Thyroid gland (tissue), 4 donors: ENCODE measurements around the gene OXLD1. TPM values are rescaled to one million over a fixed set of nuclear protein-coding genes. Genes with fewer than 3 reads are reported as not detected.

ENCODE experiments used
- DNase-seq, 2 donors: peaks; one replicate each; pipeline ENCODE4 v3.0.0-alpha.2; 2019
- H3K27ac ChIP-seq, 3 donors: fragments of 200-600 bp; sonication (generic); 1 replicate in 2 of 3; 2 replicates in 1 of 3; pipeline ENCODE4 v1.5.1; 2016 to 2019; ENCODE audit warnings: mild to moderate bottlenecking in 1 of 3, moderate library complexity in 1 of 3
- H3K27me3 ChIP-seq: fragments of 200-600 bp; sonication (generic); one replicate; pipeline ENCODE4 v1.5.1; 2019
- H3K36me3 ChIP-seq, 2 donors: fragments of 200-600 bp; sonication (generic); one replicate each; pipeline ENCODE4 v1.5.1; 2016 to 2019
- H3K4me1 ChIP-seq, 2 donors: fragments of 200-600 bp; sonication (generic); one replicate each; pipeline ENCODE4 v1.5.1; 2017 to 2019
- H3K4me3 ChIP-seq, 3 donors: fragments of 200-600 bp; sonication (generic); replicated peaks in 1 of 3; 1 replicate in 2 of 3; 2 replicates in 1 of 3; pipeline ENCODE4 v1.5.1; 2016; ENCODE audit warnings: mild to moderate bottlenecking in 1 of 3
- H3K9me3 ChIP-seq: fragments of 200-600 bp; sonication (generic); one replicate; pipeline ENCODE4 v1.5.1; 2017
- CTCF ChIP-seq, 6 experiments: fragments of 200-600 bp in 3 of 6; fragments of 450-650 bp in 3 of 6; sonication (generic) in 3 of 6; IDR thresholded peaks; one replicate each; pipeline ENCODE4 v1.5.1; 2016 to 2019; ENCODE audit warnings: antibody characterized with exemption in 6 of 6, mild to moderate bottlenecking in 2 of 6, inconsistent platforms in 1 of 6, moderate library complexity in 1 of 6
- POLR2A ChIP-seq, 2 donors: fragments of 450-650 bp; IDR thresholded peaks; one replicate each; pipeline ENCODE4 v1.6.1; 2017; ENCODE audit warnings: antibody characterized with exemption in 2 of 2, mild to moderate bottlenecking in 2 of 2, moderate library complexity in 1 of 2
- WGBS, 2 donors: methylation state at CpG; one replicate each; pipeline ENCODE4 v1.1.5; 2017; 5-methylcytosine and 5-hydroxymethylcytosine counted together
- intact Hi-C: fragments of 100-400 bp; cut with DNase I; formaldehyde crosslinking; loops from one replicate; pipeline ENCODE4 v1.15.1; 2023
- microRNA-seq: library from miRNA; unstranded; fragments of <30 nt; microRNA quantifications from one replicate; pipeline ENCODE4, GENCODE V29; 2016
- small RNA-seq: library from RNA; depleted of rRNA; stranded (forward); fragments of <200 nt; gene quantifications from one replicate; pipeline ENCODE3, GENCODE V24; 2016
- total RNA-seq, 4 donors: library from RNA; depleted of rRNA; stranded (reverse); fragments of >200 nt; gene quantifications; one replicate each; pipeline ENCODE4 v1.2.3, GENCODE V29; 2016

OXLD1 gene
- total RNA-seq, 4 donors from 2014 or later = 20.5 to 46.3 (median 34.2) TPM

GRCh38 chr17:81615401-81615930 is 50.9 kb downstream of the OXLD1 start:
- Histone ChIP-seq H3K27ac (no peak overlapping the region), H3K36me3 (peaks cover 5 to 9% of the 10 kb centered on the region in 2 donors)

More at GRCh38 chr17:81615401-81615930, 50.9 kb downstream of the OXLD1 start:
- intact Hi-C loops = no loop called here
- H3K4me3 ChIP-seq = no peak overlapping the region
- TF ChIP-seq CTCF (IDR thresholded peaks at IDR 0.05) (no peak), POLR2A (IDR thresholded peaks at IDR 0.05) (no peak)
- DNase-seq = no peak
- no peaks in the 10 kb centered on the region for H3K27me3 ChIP-seq
- H3K9me3 ChIP-seq = no peaks in the 10 kb centered on the region
- H3K4me1 ChIP-seq = no peaks in the 10 kb centered on the region
- WGBS, 2 donors = 95 to 98% methylated on average over 4 of the region's 4 CpGs

Small RNA genes within 50 kb of the gene (microRNA-seq; reads per million reads assigned to microRNA genes)
- not detected for gene MIR6786

Small RNA genes within 50 kb of the gene (small RNA-seq; reads per million reads assigned to genes)
- not detected for gene MIR6786

Other genes with a start within 250 kb of the OXLD1 start
- 1,000 to 10,000 TPM; 1,168 to 4,304 (median 2,945) TPM for gene ACTG1, start 153.8 kb downstream of the OXLD1 start, total RNA-seq
- 10 to 100 TPM in 3 of 4 donors, 1 to 10 TPM in 1; 9.7 to 20.7 (median 17.0) TPM for gene FSCN2, start 138.2 kb downstream of the OXLD1 start, total RNA-seq
- 10 to 100 TPM; 24.1 to 35.2 (median 31.0) TPM for gene FAAP100, start 114.3 kb downstream of the OXLD1 start, total RNA-seq
- 10 to 100 TPM; 45.8 to 98.5 (median 58.1) TPM for gene NPLOC4, start 29.5 kb downstream of the OXLD1 start, total RNA-seq
- gene TSPAN10, start 29.4 kb downstream of the OXLD1 start, total RNA-seq = 1 to 10 TPM in 1 of 4 donors, under 1 TPM in 2, not detected in 1; 0.29 to 2.6 (median 0.40) TPM
- gene PDE6G, start 10.1 kb downstream of the OXLD1 start, total RNA-seq = not detected
- 10 to 100 TPM in 1 of 4 donors, 1 to 10 TPM in 3; 4.4 to 11.4 (median 8.8) TPM for gene CCDC137, start 132 bp upstream of the OXLD1 start, total RNA-seq
- 10 to 100 TPM; 29.7 to 46.5 (median 37.2) TPM for gene ARL16, start 17.2 kb upstream of the OXLD1 start, total RNA-seq
- gene HGS, start 17.4 kb upstream of the OXLD1 start, total RNA-seq = 10 to 100 TPM; 62.9 to 98.3 (median 67.3) TPM
- gene MRPL12, start 36.8 kb upstream of the OXLD1 start, total RNA-seq = 10 to 100 TPM; 30.7 to 89.3 (median 46.4) TPM
- 10 to 100 TPM in 3 of 4 donors, 1 to 10 TPM in 1; 8.9 to 26.3 (median 20.8) TPM for gene SLC25A10, start 45.7 kb upstream of the OXLD1 start, total RNA-seq
- not detected for gene GCGR, start 137.5 kb upstream of the OXLD1 start, total RNA-seq
- 10 to 100 TPM; 55.2 to 88.6 (median 83.7) TPM for gene MCRIP1, start 166.7 kb upstream of the OXLD1 start, total RNA-seq
- gene PPP1R27, start 168.4 kb upstream of the OXLD1 start, total RNA-seq = not detected
- 1,000 to 10,000 TPM in 1 of 4 donors, 100 to 1,000 TPM in 3; 548 to 1,124 (median 681) TPM for gene P4HB, start 193.9 kb upstream of the OXLD1 start, total RNA-seq
- 100 to 1,000 TPM; 115 to 173 (median 164) TPM for gene ARHGDIA, start 204.7 kb upstream of the OXLD1 start, total RNA-seq
- gene ALYREF, start 225.0 kb upstream of the OXLD1 start, total RNA-seq = 100 to 1,000 TPM in 1 of 4 donors, 10 to 100 TPM in 3; 55.5 to 106 (median 75.4) TPM
- 100 to 1,000 TPM in 3 of 4 donors, 10 to 100 TPM in 1; 88.8 to 202 (median 169) TPM for gene ANAPC11, start 225.1 kb upstream of the OXLD1 start, total RNA-seq
- gene NPB, start 235.6 kb upstream of the OXLD1 start, total RNA-seq = 1 to 10 TPM in 1 of 4 donors, under 1 TPM in 2, not detected in 1; 0.33 to 1.1 (median 0.38) TPM
- gene PCYT2, start 244.8 kb upstream of the OXLD1 start, total RNA-seq = 10 to 100 TPM; 30.4 to 36.5 (median 34.2) TPM